Breast epithelium (tissue), 4 donors: ENCODE results near the gene KDM6B. TPM values are rescaled to one million over a fixed set of nuclear protein-coding genes. Genes with fewer than 3 reads are reported as not detected.

Experiments used
- DNase-seq, 2 donors: peaks; one replicate each; pipeline ENCODE4 v3.0.0-alpha.2; 2019; ENCODE audit warnings: low spot score in 2 of 2
- H3K27ac ChIP-seq, 2 donors: fragments of 200-600 bp; sonication (generic) in 1 of 2; one replicate each; pipeline ENCODE4 v1.5.1; 2016 to 2019; ENCODE audit warnings: mild to moderate bottlenecking in 1 of 2
- H3K27me3 ChIP-seq, 2 donors: fragments of 200-600 bp; sonication (generic) in 1 of 2; one replicate each; pipeline versions ENCODE4 v1.5.1 to v1.6.0; 2017 to 2019; ENCODE audit warnings: control low read depth in 1 of 2, mild to moderate bottlenecking in 1 of 2
- H3K36me3 ChIP-seq: fragments of 200-600 bp; one replicate; pipeline ENCODE4 v1.5.1; 2019
- H3K4me1 ChIP-seq, 2 donors: fragments of 200-600 bp; sonication (generic); one replicate each; pipeline ENCODE4 v1.5.1; 2016 to 2019; ENCODE audit warnings: control low read depth in 1 of 2
- H3K4me3 ChIP-seq, 3 donors: fragments of 200-600 bp; sonication (generic); 1 replicate in 2 of 3; 2 replicates in 1 of 3; pipeline ENCODE4 v1.5.1; 2016 to 2019; ENCODE audit warnings: mild to moderate bottlenecking in 3 of 3, moderate library complexity in 2 of 3
- H3K9me3 ChIP-seq, 2 donors: fragments of 200-600 bp; sonication (generic) in 1 of 2; one replicate each; pipeline ENCODE4 v1.5.1; 2016 to 2019; ENCODE audit warnings: control low read depth in 1 of 2
- POLR2A ChIP-seq: fragments of 450-650 bp; IDR thresholded peaks from one replicate; pipeline ENCODE4 v1.6.1; 2016; ENCODE audit warnings: antibody characterized with exemption, mild to moderate bottlenecking, moderate library complexity
- POLR2AphosphoS5 ChIP-seq, 3 donors: sonication (generic); formaldehyde crosslinking; IDR thresholded peaks; one replicate each; pipeline ENCODE4 v1.6.1; 2017; ENCODE audit warnings: antibody characterized with exemption in 3 of 3
- intact Hi-C: fragments of 100-400 bp; cut with DNase I; formaldehyde crosslinking; loops from one replicate; pipeline ENCODE4 v1.15.1; 2023; ENCODE audit warnings: low total_unique reads
- total RNA-seq, 3 donors: library from RNA; depleted of rRNA; stranded (reverse); fragments of >200 nt; gene quantifications; one replicate each; pipeline ENCODE4 v1.1.0, GENCODE V29; 2016
- TF ChIP-seq, protein P1 (sequence below), 3 donors: fragments of 450-650 bp; IDR thresholded peaks; one replicate each; pipeline ENCODE4 v1.5.1; 2016 to 2017; ENCODE audit warnings: antibody characterized with exemption in 3 of 3, mild to moderate bottlenecking in 3 of 3, moderate library complexity in 3 of 3

The KDM6B gene
- total RNA-seq, 3 donors from 2014 or later = 6.4 to 89.7 (median 10.5) TPM

DNA sequence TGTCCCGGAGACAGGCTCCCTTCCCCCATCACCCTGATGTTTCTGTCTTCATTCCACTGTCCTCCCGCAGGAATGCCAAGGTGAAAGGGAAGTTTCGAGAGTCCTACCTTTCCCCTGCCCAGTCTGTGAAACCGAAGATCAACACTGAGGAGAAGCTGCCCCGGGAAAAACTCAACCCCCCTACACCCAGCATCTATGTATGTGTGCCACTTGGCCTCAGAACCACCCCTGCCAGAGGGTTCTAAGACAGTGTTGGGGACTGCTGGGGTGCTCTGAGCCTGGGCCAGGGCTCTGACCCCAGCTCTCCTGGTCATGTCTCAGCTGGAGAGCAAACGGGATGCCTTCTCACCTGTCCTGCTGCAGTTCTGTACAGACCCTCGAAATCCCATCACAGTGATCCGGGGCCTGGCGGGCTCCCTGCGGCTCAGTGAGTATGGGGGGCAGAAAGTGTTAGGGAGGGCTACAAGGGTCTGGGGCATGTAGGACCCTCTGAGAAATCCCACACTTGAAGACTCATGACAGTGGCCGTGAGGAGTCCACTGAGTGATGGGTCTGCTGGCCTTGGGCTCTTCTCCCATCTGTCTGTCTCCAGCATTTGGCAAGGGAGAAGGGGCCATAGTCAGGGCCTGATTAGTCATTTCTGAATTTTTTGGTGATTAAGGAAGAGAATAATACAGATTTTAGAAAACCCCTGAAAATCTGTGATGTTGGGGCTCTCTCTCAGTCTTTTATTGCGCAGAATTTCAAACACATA is 15.9 kb downstream of the KDM6B start:
- H3K4me1 ChIP-seq = peaks cover 6 to 10% of the 10 kb centered on the region in 2 donors
- H3K27me3 ChIP-seq = no peaks in the 10 kb centered on the region
- no peaks in the 10 kb centered on the region for H3K36me3 ChIP-seq
- H3K27ac ChIP-seq = no peak overlapping the region
- intact Hi-C loops = no loop called here
- H3K4me3 ChIP-seq = no peak overlapping the region
- no peaks in the 10 kb centered on the region for H3K9me3 ChIP-seq
- no peak for TF ChIP-seq POLR2A
- TF ChIP-seq, protein P1, sequence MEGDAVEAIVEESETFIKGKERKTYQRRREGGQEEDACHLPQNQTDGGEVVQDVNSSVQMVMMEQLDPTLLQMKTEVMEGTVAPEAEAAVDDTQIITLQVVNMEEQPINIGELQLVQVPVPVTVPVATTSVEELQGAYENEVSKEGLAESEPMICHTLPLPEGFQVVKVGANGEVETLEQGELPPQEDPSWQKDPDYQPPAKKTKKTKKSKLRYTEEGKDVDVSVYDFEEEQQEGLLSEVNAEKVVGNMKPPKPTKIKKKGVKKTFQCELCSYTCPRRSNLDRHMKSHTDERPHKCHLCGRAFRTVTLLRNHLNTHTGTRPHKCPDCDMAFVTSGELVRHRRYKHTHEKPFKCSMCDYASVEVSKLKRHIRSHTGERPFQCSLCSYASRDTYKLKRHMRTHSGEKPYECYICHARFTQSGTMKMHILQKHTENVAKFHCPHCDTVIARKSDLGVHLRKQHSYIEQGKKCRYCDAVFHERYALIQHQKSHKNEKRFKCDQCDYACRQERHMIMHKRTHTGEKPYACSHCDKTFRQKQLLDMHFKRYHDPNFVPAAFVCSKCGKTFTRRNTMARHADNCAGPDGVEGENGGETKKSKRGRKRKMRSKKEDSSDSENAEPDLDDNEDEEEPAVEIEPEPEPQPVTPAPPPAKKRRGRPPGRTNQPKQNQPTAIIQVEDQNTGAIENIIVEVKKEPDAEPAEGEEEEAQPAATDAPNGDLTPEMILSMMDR (IDR thresholded peaks at IDR 0.05) = no peak
- TF ChIP-seq POLR2AphosphoS5 (IDR thresholded peaks at IDR 0.05) = no peak
- no peak for DNase-seq

DNA sequence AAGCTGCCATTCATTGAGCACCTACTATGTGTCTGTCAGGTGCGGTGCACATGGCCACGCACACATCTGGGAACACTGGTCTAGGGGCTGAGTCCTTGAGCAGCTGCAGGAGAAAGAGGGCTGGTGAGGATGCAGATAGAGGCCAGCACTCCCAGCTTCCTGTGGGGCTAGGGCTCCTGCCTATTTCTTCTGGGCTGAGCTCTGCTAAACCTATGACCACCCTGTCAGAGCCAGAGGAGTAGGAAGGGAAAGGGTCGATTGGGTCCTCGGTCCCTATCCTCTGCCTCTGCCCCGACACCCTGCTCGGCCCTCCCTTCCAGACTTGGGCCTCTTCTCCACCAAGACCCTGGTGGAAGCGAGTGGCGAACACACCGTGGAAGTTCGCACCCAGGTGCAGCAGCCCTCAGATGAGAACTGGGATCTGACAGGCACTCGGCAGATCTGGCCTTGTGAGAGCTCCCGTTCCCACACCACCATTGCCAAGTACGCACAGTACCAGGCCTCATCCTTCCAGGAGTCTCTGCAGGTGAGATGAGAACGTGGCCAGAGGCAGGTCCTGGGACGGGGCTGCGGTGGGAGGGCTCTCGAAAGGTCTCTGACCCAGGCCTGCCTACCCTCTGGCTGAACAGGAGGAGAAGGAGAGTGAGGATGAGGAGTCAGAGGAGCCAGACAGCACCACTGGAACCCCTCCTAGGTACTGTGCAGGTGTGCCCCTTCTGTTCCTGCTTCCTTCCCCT is 16.9 kb downstream of the KDM6B start:
- DNase-seq = no peak
- no peaks in the 10 kb centered on the region for H3K9me3 ChIP-seq
- peak overlapping the region in 1 of 3 donors; percentile 34 for H3K4me3 ChIP-seq
- no peak for TF ChIP-seq POLR2A
- TF ChIP-seq, protein P1 (IDR thresholded peaks at IDR 0.05) = no peak
- no peak for TF ChIP-seq POLR2AphosphoS5 (IDR thresholded peaks at IDR 0.05)
- H3K27ac ChIP-seq = no peak overlapping the region
- H3K4me1 ChIP-seq = peaks cover 5 to 6% of the 10 kb centered on the region in 2 donors
- no peaks in the 10 kb centered on the region for H3K27me3 ChIP-seq
- H3K36me3 ChIP-seq = no peaks in the 10 kb centered on the region
- intact Hi-C loops = no loop called here

DNA sequence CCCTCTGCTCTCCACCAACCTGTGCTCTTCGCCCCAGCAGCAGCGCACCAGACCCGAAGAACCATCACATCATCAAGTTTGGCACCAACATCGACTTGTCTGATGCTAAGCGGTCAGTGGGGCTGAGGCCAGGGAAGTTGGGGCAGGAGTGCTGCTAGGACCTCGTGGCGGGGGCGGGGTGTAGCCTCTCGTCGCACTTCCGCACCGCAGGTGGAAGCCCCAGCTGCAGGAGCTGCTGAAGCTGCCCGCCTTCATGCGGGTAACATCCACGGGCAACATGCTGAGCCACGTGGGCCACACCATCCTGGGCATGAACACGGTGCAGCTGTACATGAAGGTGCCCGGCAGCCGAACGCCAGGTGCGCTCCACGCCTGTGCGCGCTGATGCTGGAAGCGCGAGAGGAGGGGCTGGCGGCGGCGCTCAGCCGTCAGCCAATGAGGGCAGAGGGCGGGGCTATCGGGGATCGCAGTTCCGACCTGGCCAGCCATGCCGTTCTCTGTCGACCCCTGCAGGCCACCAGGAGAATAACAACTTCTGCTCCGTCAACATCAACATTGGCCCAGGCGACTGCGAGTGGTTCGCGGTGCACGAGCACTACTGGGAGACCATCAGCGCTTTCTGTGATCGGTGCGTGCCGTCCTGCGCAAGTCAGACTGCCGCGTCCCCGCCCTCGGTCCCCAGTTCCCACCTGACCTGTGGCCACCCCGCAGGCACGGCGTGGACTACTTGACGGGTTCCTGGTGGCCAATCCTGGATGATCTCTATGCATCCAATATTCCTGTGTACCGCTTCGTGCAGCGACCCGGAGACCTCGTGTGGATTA is 17.6 kb downstream of the KDM6B start:
- Histone ChIP-seq H3K27me3 (no peaks in the 10 kb centered on the region), H3K4me1 (peaks cover 8 to 9% of the 10 kb centered on the region in 2 donors), H3K27ac (peak overlapping the region; percentile 35 to 44), H3K9me3 (no peaks in the 10 kb centered on the region), H3K4me3 (peak overlapping the region in 2 of 3 donors; percentile 20 to 34), H3K36me3 (no peaks in the 10 kb centered on the region)
- intact Hi-C loops = no loop called here
- TF ChIP-seq POLR2AphosphoS5 (IDR thresholded peaks at IDR 0.05) = peak; percentile 62 to 73 (median 70)
- TF ChIP-seq POLR2A = no peak
- TF ChIP-seq, protein P1 (IDR thresholded peaks at IDR 0.05) = peak; percentile 97 to 99 (median 98)
- DNase-seq = peak; percentile 80 to 92

DNA sequence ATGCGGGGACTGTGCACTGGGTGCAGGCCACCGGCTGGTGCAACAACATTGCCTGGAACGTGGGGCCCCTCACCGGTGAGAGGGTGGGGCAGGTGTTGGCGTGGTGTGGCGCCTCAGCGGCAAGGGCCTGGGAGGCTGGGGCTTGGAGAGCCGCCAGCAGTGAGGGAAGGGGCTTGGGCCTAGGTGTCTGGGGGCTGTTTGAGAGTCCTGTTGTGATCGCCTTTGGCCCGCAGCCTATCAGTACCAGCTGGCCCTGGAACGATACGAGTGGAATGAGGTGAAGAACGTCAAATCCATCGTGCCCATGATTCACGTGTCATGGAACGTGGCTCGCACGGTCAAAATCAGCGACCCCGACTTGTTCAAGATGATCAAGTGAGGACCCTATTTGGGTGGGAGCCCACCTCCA is 18.2 kb downstream of the KDM6B start:
- H3K4me3 ChIP-seq = peak overlapping the region in 1 of 3 donors; percentile 34
- peak overlapping the region; percentile 35 to 44 for H3K27ac ChIP-seq
- intact Hi-C loops = no loop called here
- no peak for TF ChIP-seq POLR2A
- TF ChIP-seq, protein P1 (IDR thresholded peaks at IDR 0.05) = no peak
- TF ChIP-seq POLR2AphosphoS5 (IDR thresholded peaks at IDR 0.05) = no peak
- DNase-seq = no peak
- H3K36me3 ChIP-seq = no peaks in the 10 kb centered on the region
- no peaks in the 10 kb centered on the region for H3K27me3 ChIP-seq
- H3K9me3 ChIP-seq = no peaks in the 10 kb centered on the region
- H3K4me1 ChIP-seq = peaks cover 8 to 9% of the 10 kb centered on the region in 2 donors
